GM19455 (cell line): ENCODE results near the gene ANKRD52.

Experiments used
- ATAC-seq: cut with Tn5 transposase; IDR thresholded peaks from one replicate; pipeline ENCODE4 v1.9.1; 2021; ENCODE audit not compliant: unreplicated experiment

ANKRD52 gene

DNA sequence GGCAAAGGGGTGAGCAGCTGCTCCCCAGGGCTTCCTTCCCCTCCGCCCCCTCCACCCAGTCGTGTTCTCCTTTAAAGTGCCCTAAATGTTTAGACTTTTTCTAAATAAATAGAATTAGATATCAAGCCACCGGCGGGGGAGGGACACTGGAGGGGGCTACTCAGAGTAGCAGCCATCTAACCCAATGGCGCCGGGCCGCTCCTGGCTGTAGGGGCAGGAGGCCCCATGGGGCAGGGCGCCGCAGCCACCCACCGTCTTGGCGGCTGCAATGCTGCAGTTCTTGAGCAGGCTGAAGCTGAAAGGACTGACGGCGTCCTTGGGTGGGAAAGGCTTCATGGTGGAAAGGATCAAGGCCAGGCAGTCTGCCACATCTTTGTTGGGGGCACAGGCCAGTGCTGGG is 15.2 kb downstream of the ANKRD52 start:
- no peak for ATAC-seq

GRCh38 chr12:56241424-56242303 is 16.5 kb downstream of the ANKRD52 start:
- no peak for ATAC-seq

GRCh38 chr12:56237552-56237951 is 20.6 kb downstream of the ANKRD52 start:
- no peak for ATAC-seq

DNA sequence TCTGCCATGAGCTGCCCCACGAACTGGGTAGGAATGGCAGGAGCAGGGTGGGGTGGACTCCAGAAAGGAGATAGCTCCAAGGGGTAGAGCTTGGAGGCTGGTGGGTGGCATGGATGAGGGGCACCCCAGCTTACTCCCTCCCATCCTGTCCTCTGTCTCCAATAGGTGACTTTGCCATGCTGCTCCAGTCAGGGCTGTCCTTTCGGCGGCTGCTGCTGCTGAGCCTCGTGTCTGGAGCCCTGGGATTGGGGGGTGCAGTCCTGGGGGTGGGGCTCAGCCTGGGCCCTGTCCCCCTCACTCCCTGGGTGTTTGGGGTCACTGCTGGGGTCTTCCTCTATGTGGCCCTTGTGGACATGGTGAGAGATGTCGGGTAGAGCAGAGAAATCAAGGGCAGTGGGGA is 21.2 kb downstream of the ANKRD52 start:
- no peak for ATAC-seq

DNA sequence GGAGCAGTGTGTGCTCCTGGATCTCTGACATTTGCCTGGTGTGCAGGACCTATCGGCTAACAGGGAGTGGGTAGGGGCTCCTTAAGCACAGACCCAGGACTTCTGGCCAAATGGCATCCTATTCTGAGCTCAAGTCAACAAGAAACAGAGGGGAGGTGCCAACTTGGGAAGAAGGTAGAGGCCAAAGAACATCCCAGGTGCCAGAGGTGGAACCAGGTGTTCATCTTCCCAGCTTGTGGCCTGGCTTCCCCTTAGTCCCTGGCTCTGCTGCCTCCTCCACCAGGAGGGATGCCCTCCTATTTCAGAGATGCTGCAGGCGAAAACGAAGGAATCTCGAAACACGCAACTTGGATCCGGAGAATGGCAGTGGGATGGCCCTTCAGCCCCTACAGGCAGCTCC is 22.1 kb downstream of the ANKRD52 start:
- ATAC-seq, result no peak

DNA sequence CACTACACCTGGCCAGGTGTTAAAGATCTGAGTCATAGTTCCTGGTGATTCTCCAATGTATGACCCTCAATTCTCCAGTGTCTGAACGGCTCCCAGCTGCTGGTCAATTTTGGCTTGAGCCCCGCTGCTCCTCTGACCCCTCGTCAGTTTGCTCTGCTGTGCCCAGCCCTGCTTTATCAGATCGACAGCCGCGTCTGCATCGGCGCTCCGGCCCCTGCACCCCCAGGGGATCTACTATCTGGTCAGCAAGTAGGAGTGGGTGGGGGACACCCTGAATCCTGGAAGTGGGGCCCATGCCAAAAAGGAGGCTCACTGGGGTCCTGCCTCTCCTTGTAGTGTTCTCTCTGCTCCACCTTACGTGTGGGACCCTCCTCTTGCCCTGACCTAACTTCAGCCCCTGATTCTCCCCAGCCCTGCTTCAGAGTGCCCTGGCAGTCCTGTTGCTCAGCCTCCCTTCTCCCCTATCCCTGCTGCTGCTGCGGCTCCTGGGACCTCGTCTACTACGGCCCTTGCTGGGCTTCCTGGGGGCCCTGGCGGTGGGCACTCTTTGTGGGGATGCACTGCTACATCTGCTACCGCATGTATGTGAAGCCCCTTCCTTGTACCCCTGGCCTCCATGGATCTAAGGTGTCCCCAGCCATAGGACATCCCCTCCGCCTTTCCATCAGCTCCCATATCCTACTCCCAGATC is 23.3 kb downstream of the ANKRD52 start:
- ATAC-seq, result no peak

DNA sequence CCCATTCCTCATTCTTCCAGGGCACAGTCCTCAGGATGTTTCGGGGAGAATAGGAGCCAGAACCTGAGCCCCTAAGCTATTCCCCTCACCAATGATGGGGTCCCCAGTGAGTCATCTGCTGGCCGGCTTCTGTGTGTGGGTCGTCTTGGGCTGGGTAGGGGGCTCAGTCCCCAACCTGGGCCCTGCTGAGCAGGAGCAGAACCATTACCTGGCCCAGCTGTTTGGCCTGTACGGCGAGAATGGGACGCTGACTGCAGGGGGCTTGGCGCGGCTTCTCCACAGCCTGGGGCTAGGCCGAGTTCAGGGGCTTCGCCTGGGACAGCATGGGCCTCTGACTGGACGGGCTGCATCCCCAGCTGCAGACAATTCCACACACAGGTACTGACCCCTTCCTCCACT is 27.0 kb downstream of the ANKRD52 start:
- no peak for ATAC-seq

- no peak for ATAC-seq
Observed at GRCh38 chr12:56230432-56231183, 27.6 kb downstream of the ANKRD52 start.

- ATAC-seq, result no peak
Observed at GRCh38 chr12:56229916-56230431, 28.2 kb downstream of the ANKRD52 start, which contains the start of gene SLC39A5. Gene SLC39A5 (plus strand): TSS chr12:56230051. CDS start chr12:56231275, 1,224 bp downstream.

DNA sequence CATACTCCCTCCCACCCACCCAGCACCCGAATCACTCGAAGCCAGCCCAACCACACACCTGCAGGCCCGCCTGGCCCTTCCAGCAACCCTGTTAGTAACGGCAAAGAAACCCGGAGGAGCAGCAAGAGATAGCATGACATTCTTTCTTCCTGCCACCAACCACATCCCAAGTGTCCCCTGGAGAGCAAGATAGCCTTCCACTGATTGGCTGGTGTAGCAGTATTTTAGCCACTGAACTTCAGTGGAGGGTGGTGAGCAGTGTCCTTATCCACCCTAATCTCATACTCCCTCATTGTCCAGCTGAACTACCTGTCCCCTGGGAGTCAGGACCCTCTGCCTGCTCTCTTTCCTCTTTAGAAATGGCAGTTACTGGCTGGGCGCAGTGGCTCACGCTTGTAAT is 29.1 kb downstream of the ANKRD52 start:
- no peak for ATAC-seq

DNA sequence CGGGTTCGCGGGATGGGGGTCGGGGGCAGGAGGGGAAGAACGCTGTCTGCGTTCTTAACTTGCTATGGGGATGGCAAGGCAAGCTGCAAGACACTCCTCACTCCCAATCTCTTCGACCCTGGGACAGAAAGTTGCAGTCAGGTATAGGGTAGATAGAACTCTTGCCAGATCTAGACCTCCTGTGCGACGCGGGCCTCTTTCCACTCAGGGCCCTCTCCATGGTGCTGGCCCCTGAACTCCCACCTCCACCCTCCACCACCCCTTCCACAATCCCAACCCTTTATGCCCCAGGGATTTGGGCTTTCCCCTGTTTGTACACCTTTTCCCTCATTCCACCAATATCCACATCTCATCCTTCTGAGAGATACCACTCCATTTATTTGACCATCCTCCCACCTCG is 33.2 kb downstream of the ANKRD52 start:
- no peak for ATAC-seq

DNA sequence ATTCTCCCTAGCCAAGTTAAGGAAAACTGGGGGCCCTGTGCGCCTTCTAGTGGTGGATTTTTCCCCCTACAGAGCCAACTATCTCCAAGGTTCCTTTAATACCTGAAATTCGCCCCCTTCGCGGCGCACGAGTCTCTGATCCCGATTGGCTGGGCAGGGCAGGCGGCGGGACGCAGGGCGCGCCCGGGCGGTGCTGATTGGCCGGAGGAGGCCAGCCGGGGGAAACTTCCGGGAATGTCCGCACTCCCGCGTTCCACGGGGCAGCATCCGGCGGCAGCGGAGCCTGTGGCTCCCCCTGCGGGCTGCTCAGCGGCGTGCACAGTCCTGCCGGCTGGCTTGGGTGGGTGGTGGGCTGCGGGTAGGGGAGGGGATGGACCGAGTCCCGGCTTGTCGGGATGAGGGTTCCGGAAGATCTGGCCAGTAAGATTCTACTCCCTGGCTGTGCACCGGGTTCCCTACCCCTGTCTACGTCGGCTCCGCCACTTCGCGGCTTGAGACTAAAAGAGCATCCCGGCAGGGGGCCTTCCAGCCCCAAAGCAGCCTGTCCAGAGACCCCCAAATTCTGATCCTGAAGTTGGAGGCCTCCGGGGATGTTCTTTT is 34.0 kb downstream of the ANKRD52 start, which contains the start of gene NABP2:
Gene NABP2 (plus strand): TSS at position 241 of the 600 bp plus-strand sequence. CDS start 515 bp downstream, outside the sequence.
- ATAC-seq, result peak; percentile 70

DNA sequence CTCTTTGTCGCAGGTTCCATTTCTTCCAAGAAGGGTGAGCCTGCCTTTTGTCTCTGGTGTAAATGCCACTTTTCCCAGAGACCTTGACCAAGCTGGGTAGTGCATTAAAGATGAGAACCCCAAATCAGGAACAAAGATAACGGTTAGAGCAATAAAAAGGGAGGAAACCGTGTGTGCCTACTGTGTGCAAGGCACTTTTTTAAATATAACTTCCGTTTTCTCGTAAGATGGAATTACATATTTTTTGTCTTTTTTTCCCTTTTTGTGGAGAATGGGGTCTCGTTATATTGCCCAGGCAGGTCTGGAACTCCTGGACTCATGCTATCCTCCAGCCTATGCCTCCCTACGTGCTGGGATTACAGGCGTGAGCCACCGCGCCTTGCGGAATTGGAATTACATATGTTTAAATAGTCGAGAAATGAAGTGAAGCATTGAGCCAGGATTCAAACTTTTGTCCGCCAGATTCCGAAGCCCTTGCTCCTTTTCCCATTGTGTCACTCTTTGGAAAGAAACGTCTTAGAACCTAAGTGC is 34.5 kb downstream of the ANKRD52 start:
- ATAC-seq, result peak; percentile 7

DNA sequence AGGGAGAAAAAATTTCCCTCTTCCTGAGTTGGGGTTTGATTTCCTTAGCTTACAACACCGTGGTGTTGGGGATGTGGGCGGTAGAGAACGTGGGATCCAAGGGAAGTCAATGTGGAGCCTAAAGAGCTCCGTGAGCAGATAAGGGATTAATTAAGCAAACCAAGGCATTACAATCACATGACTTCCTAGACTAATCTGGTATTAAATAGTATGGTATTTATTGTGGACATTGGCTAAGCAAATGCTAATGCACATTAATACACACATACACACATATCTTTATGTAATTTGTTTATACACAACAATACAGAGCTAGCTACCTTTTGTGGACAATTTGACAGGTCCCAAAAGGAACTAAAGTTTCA is 35.7 kb downstream of the ANKRD52 start:
- no peak for ATAC-seq

DNA sequence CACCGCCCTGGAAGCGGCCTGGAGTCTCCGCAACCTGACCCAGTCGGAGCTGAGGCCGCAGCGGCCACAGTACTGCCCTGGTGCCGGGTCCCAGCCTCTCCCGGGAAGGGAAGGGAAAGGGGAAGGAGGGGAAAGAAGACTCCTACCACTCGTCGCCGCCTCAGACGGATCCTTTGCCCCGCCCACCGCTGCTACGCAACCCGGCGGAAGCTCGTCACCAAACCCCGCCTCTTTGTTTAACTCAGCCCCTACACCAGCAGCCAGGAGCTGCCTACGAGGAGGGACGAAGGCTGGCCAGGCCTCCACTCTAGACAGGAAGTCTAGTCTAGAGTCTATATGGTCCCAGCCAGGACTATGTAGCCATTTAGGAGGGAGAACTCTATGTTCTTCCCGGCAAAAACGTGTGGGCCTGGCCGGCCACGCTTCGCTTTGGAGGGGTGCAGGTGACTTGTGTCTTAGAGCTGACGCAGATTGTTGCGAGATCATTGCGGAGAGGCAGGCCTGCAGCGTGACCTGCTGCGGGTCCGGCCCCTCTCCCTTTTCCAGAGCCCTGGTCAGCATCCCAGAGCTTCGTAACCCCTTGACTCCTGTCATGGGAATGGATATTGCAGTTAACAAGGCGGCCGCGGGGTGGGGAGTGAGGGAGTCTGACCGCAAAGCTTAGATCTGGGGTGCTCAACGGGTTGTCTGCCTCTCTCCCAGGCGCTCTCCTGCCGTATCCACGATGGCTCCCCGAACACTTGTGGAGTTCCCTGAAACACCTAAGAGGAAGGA is 36.2 kb downstream of the ANKRD52 start, which contains the start of gene RNF41:
Gene RNF41 (minus strand): TSS at position 166 of the 774 bp plus-strand sequence. CDS start 7,875 bp downstream, outside the sequence.
- peak; percentile 78 for ATAC-seq

DNA sequence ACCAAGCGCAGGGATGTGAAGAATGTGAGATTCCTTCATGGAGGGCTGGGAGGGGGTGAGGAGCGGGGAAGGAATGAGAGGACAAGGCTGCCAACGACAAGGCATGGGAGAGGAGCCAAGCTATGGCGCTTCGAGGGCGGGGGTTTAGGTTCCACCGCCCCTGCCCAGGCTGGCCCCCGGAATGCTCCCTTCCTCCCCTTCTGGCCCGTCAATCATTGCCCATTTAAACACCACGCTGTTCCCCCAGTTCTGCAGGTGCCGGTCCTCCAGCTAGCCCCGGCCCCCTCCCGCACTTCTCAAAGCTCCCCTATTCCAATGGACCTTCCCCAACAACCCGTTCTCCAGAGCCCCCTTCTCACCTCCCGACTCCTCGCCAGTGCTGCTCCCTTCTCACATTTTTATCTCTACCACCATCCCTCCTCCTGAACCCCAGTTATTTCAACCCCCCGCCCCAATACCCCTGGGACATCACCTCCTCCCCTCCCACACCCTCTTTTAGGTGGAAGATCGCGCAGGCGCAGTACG is 36.9 kb downstream of the ANKRD52 start:
- ATAC-seq, result peak; percentile 23

- no peak for ATAC-seq
Observed at GRCh38 chr12:56220611-56221231, 37.5 kb downstream of the ANKRD52 start.

DNA sequence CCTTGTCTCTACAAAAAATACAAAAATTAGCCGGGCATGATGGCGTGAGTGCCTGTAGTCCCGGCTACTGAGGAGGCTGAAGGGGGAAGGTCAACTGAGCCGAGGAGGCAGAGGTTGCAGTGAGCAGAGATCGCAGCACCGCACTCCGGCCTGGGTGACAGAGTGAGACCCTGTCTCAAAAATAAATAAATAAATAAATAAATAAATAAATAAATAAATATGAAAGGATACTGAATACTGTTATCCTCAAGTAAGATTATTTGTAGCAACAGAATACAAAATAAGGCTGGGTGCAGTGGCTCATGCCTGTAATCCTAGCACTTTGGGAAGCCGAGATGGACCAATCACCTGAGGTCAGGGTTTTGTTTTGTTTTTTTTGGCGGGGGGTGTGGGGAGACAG is 38.3 kb downstream of the ANKRD52 start:
- ATAC-seq, result no peak

DNA sequence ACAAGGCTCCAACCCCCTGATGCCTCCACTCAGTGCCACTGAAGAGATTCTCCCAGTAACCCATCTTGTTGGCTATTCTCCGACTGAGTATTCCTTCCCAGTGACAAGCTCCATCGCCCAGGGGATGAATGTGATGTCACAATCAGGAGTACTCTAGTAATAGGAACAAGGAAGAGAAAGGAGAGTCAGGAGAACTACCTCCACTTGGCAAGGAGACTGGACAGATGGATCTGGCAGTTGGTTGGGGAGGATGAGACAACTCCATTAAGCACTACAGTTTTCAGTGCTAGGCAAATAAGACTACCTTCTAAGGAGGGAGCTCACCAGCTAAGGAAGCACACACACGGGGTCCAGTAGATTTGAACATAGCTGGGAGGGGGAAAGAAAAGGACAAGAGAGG is 41.7 kb downstream of the ANKRD52 start:
- ATAC-seq, result no peak
